Kidney epithelial cell (primary cell): ENCODE results near the gene PMEL. TPM values are rescaled to one million over a fixed set of nuclear protein-coding genes. Genes with fewer than 3 reads are reported as not detected.

Source experiments
- DNase-seq: peaks from one replicate; pipeline ENCODE4 v3.0.0-alpha.2; 2010; ENCODE audit warnings: low read depth
- H3K27me3 ChIP-seq: 2 replicates; pipeline ENCODE4 v1.6.0; 2011; ENCODE audit warnings: low read length; ENCODE audit not compliant: control insufficient read depth, insufficient read depth
- H3K36me3 ChIP-seq: 2 replicates; pipeline ENCODE4 v1.5.1; 2011; ENCODE audit warnings: low read length; ENCODE audit not compliant: control insufficient read depth, insufficient read depth
- H3K4me3 ChIP-seq: 2 replicates; pipeline ENCODE4 v1.5.1; 2011; ENCODE audit warnings: low read depth, mild to moderate bottlenecking, control low read depth, low read length
- CTCF ChIP-seq: IDR thresholded peaks from 2 replicates; pipeline ENCODE4 v1.5.1; 2011; ENCODE audit warnings: mild to moderate bottlenecking, moderate library complexity, low read length, control low read depth, inconsistent platforms; ENCODE audit not compliant: insufficient read depth, poor library complexity, severe bottlenecking
- total RNA-seq: library from RNA; depleted of rRNA; stranded (reverse); fragments of >200 nt; gene quantifications from 2 replicates; pipeline ENCODE4 v1.2.3, GENCODE V29; 2015

PMEL gene
- total RNA-seq, 1 donor from 2014 or later = 1.1 TPM

DNA sequence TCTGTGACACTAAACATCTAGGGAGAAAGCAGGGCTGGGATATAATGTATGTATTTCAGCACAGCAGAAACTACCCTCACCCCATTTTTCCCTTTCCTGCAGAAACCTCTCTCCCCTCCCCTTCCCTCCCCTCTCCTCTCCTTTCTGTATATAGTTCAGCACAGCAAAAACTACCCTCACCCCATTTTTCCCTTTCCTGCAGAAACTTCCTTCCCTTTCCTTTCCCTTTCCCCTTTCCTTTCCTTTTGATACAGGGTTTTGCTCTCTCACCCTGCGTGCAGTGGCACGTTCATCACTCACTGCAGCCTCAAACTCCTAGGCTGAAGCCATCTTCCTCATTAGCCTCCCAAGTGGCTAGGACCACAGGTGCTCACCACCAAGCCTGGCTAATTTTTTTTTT is 2.1 kb downstream of the PMEL start:
- no peak for TF ChIP-seq CTCF
- Histone ChIP-seq H3K4me3 (no peak overlapping the region), H3K36me3 (no peaks in the 10 kb centered on the region), H3K27me3 (no peaks in the 10 kb centered on the region)
- DNase-seq = no peak

GRCh38 chr12:55957106-55957859 is 8.6 kb downstream of the PMEL start:
- DNase-seq = no peak
- TF ChIP-seq CTCF = no peak
- no peak overlapping the region for H3K4me3 ChIP-seq
- no peaks in the 10 kb centered on the region for H3K36me3 ChIP-seq
- no peaks in the 10 kb centered on the region for H3K27me3 ChIP-seq

- Histone ChIP-seq H3K27me3 (no peaks in the 10 kb centered on the region), H3K36me3 (no peaks in the 10 kb centered on the region), H3K4me3 (no peak overlapping the region)
- TF ChIP-seq CTCF = peak; percentile 81
- no peak for DNase-seq
Observed at GRCh38 chr12:55955800-55956508, 9.9 kb downstream of the PMEL start.

GRCh38 chr12:55955344-55955743 is 10.5 kb downstream of the PMEL start:
- Histone ChIP-seq H3K36me3 (no peaks in the 10 kb centered on the region), H3K4me3 (no peak overlapping the region), H3K27me3 (no peaks in the 10 kb centered on the region)
- no peak for DNase-seq
- no peak for TF ChIP-seq CTCF

DNA sequence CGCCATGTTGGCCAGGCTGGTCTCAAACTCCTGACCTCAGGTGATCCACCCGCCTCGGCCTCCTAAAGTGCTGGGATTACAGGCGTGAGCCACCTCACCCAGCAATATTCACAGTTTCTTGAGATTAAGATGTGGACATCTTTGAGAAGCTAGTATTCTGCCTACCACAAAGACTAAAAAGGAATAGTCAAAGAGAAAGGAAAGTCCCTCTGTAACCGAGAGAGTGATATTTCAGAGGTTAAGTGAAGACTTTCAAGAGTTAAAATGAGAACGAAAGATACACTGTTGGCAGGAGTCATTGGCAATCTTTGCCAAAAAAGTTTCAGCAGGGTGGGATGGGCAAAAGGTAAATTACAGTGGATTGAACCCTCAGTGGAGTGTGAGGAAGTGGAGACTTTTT is 19.3 kb downstream of the PMEL start:
- H3K36me3 ChIP-seq = no peaks in the 10 kb centered on the region
- H3K4me3 ChIP-seq = no peak overlapping the region
- TF ChIP-seq CTCF = no peak
- no peaks in the 10 kb centered on the region for H3K27me3 ChIP-seq
- DNase-seq = no peak
